ENCODE results near the gene NOTO.
"Not testable (repeated sequence)": the region's sequence is repeated elsewhere in the genome, so short reads cannot be mapped to it uniquely, and the experiment has no call there.

NOTO gene, protein sequence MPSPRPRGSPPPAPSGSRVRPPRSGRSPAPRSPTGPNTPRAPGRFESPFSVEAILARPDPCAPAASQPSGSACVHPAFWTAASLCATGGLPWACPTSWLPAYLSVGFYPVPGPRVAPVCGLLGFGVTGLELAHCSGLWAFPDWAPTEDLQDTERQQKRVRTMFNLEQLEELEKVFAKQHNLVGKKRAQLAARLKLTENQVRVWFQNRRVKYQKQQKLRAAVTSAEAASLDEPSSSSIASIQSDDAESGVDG

DNA sequence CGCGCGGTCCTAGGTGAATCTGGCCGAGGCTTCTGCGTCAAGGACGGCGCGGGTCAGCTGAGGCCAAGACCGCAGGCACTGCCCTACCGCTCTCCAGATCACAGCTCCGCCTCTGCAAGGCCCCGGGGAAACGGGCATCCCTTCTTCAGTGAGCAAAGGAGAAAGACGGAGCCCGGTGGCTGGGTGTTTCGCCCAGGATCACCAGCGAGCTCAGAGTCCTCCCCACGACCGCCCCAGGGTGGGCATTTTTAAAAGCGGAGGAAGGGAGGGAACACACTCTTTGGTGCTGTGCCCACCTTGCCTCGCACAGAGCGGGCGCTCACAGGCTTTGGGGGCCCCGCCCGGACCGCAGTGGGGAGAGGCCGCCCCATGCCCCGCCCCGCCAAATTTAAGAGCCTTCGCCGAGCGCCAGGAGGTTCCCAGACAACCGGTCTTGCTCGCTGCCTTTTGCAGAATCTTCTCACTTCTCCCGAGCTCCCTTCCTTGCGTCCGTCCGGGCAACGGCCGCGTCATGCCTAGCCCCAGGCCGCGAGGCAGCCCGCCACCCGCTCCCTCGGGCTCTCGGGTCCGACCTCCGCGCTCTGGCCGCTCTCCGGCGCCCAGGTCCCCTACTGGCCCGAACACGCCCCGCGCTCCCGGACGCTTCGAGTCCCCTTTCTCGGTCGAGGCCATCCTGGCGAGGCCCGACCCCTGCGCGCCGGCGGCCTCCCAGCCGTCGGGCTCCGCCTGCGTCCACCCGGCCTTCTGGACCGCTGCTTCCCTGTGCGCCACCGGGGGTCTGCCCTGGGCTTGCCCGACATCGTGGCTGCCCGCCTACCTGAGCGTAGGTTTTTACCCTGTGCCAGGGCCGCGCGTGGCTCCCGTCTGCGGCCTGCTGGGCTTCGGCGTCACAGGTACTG is at the start of gene NOTO:
Gene NOTO (plus strand): TSS at position 419 of the 899 bp plus-strand sequence. CDS start 93 bp downstream, at position 512.
- TF ChIP-seq, protein P1, sequence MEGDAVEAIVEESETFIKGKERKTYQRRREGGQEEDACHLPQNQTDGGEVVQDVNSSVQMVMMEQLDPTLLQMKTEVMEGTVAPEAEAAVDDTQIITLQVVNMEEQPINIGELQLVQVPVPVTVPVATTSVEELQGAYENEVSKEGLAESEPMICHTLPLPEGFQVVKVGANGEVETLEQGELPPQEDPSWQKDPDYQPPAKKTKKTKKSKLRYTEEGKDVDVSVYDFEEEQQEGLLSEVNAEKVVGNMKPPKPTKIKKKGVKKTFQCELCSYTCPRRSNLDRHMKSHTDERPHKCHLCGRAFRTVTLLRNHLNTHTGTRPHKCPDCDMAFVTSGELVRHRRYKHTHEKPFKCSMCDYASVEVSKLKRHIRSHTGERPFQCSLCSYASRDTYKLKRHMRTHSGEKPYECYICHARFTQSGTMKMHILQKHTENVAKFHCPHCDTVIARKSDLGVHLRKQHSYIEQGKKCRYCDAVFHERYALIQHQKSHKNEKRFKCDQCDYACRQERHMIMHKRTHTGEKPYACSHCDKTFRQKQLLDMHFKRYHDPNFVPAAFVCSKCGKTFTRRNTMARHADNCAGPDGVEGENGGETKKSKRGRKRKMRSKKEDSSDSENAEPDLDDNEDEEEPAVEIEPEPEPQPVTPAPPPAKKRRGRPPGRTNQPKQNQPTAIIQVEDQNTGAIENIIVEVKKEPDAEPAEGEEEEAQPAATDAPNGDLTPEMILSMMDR (IDR thresholded peaks at IDR 0.05; ENCODE audit: low read depth, low read length) = no peak
- peak within 1 kb of the TSS; percentile 27; the same call in 1 of the 2 replicates for H3K4me3 ChIP-seq (ENCODE audit: low read depth, low read length)

DNA sequence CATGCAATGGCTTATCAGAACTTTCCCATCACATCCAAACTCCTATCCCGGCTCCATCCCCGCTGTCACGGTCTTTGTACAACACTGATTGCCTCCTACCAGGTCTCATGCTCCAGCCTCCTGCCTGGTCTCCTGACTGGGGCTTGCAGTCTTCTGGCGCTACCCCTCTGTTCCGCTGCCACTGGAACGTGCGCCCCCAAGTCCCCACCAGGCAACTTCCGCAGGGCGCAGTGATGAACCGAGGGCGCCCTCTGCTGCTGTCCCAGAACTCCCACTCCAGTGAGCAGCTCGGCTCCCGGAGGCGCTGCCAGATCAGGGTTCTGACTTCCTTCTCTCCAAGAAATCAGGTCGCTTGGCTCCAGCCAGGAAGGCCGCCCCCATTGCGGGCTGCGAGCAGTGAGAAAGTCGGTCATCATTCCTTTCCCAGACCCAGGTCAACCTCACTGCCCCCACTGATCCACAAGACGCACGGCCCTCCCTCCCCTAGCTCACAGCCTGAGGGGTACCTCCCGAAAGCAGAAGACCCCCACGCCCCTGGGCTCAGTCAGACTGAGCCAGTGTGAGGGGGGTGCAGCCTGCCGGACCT is 45.7 kb upstream of the NOTO start:
- TF ChIP-seq, protein P1 (IDR thresholded peaks at IDR 0.05; ENCODE audit: low read depth, low read length) = peak; percentile 84
- H3K4me3 ChIP-seq (ENCODE audit: low read depth, low read length) = no peak overlapping the region; the same call in 1 of the 2 replicates

DNA sequence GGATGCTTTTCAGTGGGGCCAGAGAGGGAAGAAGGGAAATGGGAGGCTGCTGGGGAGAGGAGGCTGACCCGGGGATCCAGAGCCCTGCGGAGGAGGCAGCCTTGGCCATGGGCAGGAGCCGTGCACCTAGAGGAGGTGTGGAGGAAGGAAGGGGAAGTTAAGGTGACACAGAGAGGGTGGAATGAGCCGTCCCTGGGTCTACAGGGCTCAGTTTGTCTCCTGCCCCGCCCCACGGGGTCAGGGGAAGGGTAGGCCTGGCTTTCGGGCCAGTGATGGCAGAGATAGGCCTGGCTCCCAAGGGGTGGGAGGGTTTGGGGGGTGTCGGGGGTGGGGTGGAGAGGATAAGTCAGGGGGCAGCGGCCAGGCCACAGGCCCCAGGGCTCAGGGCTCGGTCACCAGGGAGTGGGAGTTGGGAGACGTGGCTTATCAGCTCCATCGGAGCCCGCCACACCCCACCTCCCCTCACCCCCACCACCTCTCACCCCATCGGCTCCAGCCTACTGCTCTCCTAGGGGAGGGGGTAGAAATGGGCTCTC is 39.5 kb upstream of the NOTO start:
- H3K4me3 ChIP-seq (ENCODE audit: low read depth, low read length) = no peak overlapping the region
- TF ChIP-seq, protein P1 (IDR thresholded peaks at IDR 0.05; ENCODE audit: low read depth, low read length) = no peak

DNA sequence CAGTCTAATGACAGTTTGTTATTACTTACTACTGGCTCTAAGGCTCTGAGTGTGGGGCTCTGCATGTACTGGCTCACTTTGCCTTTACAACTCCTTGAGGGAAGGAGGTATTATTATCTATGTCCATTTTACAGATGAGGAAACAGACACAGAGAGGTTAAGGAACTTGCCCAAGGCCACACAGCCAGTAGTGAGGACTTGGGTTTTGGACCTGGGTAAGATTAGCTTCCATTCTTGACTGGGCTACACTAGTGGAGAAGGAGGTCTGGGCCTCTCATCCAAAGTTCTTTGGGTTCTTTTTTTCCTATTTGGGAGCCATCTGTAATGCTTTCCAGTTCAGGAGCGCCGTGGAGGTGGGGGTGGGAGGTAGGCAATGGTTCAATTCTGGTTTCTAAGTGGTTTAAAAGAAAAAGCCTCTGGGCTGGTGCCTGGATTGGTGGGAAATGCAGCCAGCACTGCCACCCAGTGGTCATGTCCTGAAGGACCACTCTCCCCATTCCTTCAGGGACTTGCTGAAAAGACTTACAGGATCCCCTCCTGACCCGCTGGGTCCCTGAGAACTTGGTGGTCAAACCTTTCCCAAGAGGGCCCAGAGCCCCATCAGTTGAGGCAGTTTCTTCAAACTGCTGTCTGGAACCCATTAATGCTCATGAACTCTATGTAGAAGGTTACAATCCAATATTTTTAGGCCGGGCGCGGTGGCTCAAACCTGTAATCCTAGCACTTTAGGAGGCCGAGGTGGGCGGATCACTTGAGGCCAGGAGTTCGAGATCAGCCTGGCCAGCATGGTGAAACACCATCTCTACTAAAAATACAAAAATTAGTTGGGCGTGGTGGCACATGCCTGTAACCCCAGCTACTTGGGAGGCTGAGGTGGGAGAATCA is 38.6 kb upstream of the NOTO start:
- TF ChIP-seq, protein P1 (IDR thresholded peaks at IDR 0.05; ENCODE audit: low read depth, low read length) = peak; percentile 78
- H3K4me3 ChIP-seq (ENCODE audit: low read depth, low read length) = no peak overlapping the region

DNA sequence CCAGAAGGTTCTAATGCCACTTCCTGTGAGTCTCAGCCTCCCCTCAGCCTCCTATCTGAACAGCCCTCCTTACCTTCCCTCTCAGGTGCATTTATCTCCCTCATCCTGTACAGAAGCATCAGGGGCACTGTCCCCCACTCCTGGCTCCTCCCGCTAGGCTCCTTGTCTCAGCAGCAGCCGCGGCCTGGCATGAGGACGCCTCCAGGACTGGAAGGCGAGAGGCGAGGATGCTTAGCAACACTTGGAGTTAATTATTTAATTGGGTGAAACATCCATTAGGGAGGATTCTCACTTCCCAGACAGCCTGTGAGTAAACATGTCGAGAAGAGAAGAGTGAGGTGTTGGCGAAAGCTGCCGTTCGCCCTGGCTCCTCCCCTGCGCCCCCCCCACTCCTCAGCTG is 36.4 kb upstream of the NOTO start:
- H3K4me3 ChIP-seq (ENCODE audit: low read depth, low read length) = not testable (repeated sequence)

DNA sequence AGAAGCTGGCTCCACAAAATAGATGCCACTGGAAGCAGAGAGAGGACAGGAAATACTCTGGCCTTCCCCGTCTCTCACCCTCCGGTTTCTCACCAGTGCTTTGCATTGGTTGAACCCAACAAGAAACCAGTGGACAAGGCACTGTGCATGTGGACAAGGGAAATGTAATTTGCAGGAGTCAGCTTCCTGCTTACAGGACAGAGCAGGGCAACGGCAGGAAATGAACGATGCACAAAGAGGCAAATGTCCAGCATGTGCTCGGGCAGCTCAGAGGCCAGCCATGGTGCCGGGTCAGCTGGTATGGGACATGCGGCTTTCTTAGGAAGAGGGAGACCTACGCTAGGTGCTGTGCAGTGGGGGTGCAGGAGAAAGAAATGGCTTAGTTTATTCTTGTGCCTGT is 35.6 kb upstream of the NOTO start:
- not testable (repeated sequence) for H3K4me3 ChIP-seq (ENCODE audit: low read depth, low read length)

DNA sequence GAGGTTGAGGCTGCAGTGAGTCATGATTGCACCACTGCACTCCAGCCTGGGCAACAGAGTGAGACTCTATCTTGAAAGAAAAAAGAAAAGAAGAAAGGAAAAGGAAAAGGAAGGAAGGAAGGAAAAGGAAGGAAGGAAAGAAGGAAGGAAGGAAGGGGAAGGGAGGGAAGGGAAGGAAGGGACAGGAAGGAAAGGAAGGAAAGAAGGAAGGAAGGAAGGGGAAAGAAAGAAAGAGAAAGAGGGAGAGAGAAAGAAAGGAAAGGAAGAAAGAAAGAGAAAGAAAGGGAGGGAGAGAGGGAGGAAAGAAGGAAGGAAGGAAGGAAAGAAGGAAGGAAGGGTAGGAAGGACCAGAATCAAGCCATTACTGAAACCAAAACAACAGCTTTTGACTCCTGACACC is 34.0 kb upstream of the NOTO start:
- H3K4me3 ChIP-seq (ENCODE audit: low read depth, low read length) = not testable (repeated sequence)

DNA sequence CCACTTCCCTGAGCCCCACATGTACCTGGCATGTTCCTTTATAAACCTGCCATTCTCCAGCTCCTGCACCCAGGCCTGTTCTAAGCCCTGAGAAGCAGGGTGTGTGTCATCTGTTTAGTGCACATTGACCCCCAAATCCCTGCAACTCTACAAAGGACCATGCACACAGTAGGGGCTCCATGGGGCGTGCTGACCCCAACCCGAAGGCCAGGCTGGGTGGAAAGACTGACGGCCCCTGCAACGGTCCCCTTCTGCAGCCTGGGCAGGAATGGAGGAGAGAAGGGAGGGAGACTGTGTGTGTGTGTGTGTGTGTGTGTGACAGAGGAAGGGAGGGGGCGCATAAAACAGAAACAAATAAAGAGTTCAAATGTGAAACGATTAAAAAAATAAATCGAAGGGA is 32.0 kb upstream of the NOTO start:
- not testable (repeated sequence) for H3K4me3 ChIP-seq (ENCODE audit: low read depth, low read length)

Data from WI38 (cell line).